WTC11 (cell line): ENCODE results near the gene ERC1. TPM values are rescaled to one million over a fixed set of nuclear protein-coding genes. Genes with fewer than 3 reads are reported as not detected.

ENCODE experiments used
- ATAC-seq: fragments of 200-7000 bp; cut with Tn5 transposase; 2 replicates; pipeline ENCODE4 v1.10.0; 2021; ENCODE audit warnings: mild to moderate bottlenecking, moderate library complexity
- CTCF ChIA-PET: fragments of 300-600 bp; sonication (Branson Sonifier 250); formaldehyde crosslinking; loops from one replicate; lab custom pipeline; 2021; ENCODE audit warnings: antibody characterized with exemption; lab: Charles Lee
- POLR2A ChIA-PET: fragments of 350-600 bp; sonication (Branson Sonifier 250); formaldehyde crosslinking; loops from one replicate; lab custom pipeline; 2021; ENCODE audit warnings: antibody characterized with exemption; lab: Charles Lee
- DNase-seq: peaks from one replicate; pipeline ENCODE4 v3.0.0; 2021; ENCODE audit warnings: low spot score
- H3K27ac Mint-ChIP-seq: 2 replicates; pipeline ENCODE4 v1.8.0; 2021; ENCODE audit warnings: mixed read lengths
- H3K27me3 Mint-ChIP-seq: 2 replicates; pipeline ENCODE4 v1.8.0; 2021; ENCODE audit warnings: low read depth, mild to moderate bottlenecking, moderate library complexity, mixed read lengths
- H3K36me3 Mint-ChIP-seq: 2 replicates; pipeline ENCODE4 v1.8.0; 2021; ENCODE audit warnings: mixed read lengths
- H3K4me1 Mint-ChIP-seq: 2 replicates; pipeline ENCODE4 v1.8.0; 2022; ENCODE audit warnings: mixed read lengths
- H3K4me3 Mint-ChIP-seq: 2 replicates; pipeline ENCODE4 v1.8.0; 2021; ENCODE audit warnings: mild to moderate bottlenecking, moderate library complexity, mixed read lengths
- H3K9me3 Mint-ChIP-seq: 2 replicates; pipeline ENCODE4 v1.8.0; 2021; ENCODE audit warnings: mixed read lengths
- CDX4 ChIP-seq: fragments of 250-450 bp; sonication (Bioruptor Pico); IDR thresholded peaks from 2 replicates; pipeline ENCODE4 v1.9.0; 2021; ENCODE audit warnings: moderate library complexity, mild to moderate bottlenecking, inconsistent platforms, borderline replicate concordance
- ESRRA ChIP-seq: sonication (generic); formaldehyde crosslinking; IDR thresholded peaks from 2 replicates; pipeline ENCODE4 v1.8.1; 2022; ENCODE audit warnings: mild to moderate bottlenecking, missing genetic modification reagents, borderline replicate concordance
- FOXJ3 ChIP-seq: sonication (generic); formaldehyde crosslinking; IDR thresholded peaks from 2 replicates; pipeline ENCODE4 v1.9.0; 2021; ENCODE audit warnings: missing genetic modification reagents, mild to moderate bottlenecking, borderline replicate concordance
- FOXK1 ChIP-seq: sonication (generic); formaldehyde crosslinking; IDR thresholded peaks from 2 replicates; pipeline ENCODE4 v1.8.0; 2022; ENCODE audit warnings: mild to moderate bottlenecking, moderate library complexity, missing genetic modification reagents
- FOXP1 ChIP-seq: sonication (generic); formaldehyde crosslinking; IDR thresholded peaks from 2 replicates; pipeline ENCODE4 v1.8.0; 2022; ENCODE audit warnings: missing genetic modification reagents, mild to moderate bottlenecking, moderate library complexity, borderline replicate concordance
- HMGA2 ChIP-seq: fragments of 250-450 bp; sonication (Bioruptor Pico); IDR thresholded peaks from 2 replicates; pipeline ENCODE4 v1.4.0; 2021; ENCODE audit warnings: mild to moderate bottlenecking, moderate library complexity
- IRF2 ChIP-seq: sonication (generic); formaldehyde crosslinking; IDR thresholded peaks from 2 replicates; pipeline ENCODE4 v1.8.0; 2022; ENCODE audit warnings: low read depth, missing genetic modification reagents, borderline replicate concordance
- JAZF1 ChIP-seq: fragments of 250-450 bp; sonication (Bioruptor Pico); IDR thresholded peaks from 2 replicates; pipeline ENCODE4 v1.9.0; 2021; ENCODE audit warnings: moderate library complexity, mild to moderate bottlenecking, inconsistent platforms
- JUN ChIP-seq: sonication (generic); formaldehyde crosslinking; IDR thresholded peaks from 2 replicates; pipeline ENCODE4 v1.8.0; 2023; ENCODE audit warnings: mild to moderate bottlenecking, missing genetic modification reagents
- KAT7 ChIP-seq: sonication (generic); formaldehyde crosslinking; IDR thresholded peaks from 2 replicates; pipeline ENCODE4 v1.8.1; 2023; ENCODE audit warnings: missing genetic modification reagents, mild to moderate bottlenecking, borderline replicate concordance
- MXD4 ChIP-seq: fragments of 250-450 bp; sonication (Bioruptor Pico); IDR thresholded peaks from 2 replicates; pipeline ENCODE4 v1.8.0; 2021; ENCODE audit warnings: mild to moderate bottlenecking, moderate library complexity, borderline replicate concordance
- NFATC4 ChIP-seq: fragments of 250-450 bp; sonication (Bioruptor Pico); IDR thresholded peaks from 2 replicates; pipeline ENCODE4 v1.9.0; 2021; ENCODE audit warnings: mild to moderate bottlenecking
- NFE2L1 ChIP-seq: sonication (generic); formaldehyde crosslinking; IDR thresholded peaks from 2 replicates; pipeline ENCODE4 v1.8.1; 2023; ENCODE audit warnings: missing genetic modification reagents
- NR2C2 ChIP-seq: sonication (generic); formaldehyde crosslinking; IDR thresholded peaks from 2 replicates; pipeline ENCODE4 v1.8.0; 2022; ENCODE audit warnings: mild to moderate bottlenecking, missing genetic modification reagents
- OVOL2 ChIP-seq: fragments of 250-450 bp; sonication (Bioruptor Pico); IDR thresholded peaks from 2 replicates; pipeline ENCODE4 v1.9.0; 2021; ENCODE audit warnings: mild to moderate bottlenecking, borderline replicate concordance
- PREB ChIP-seq: sonication (generic); formaldehyde crosslinking; IDR thresholded peaks from 2 replicates; pipeline ENCODE4 v1.8.1; 2022; ENCODE audit warnings: mild to moderate bottlenecking, missing genetic modification reagents, moderate library complexity, borderline replicate concordance
- PRRX2 ChIP-seq: fragments of 250-450 bp; sonication (Bioruptor Pico); IDR thresholded peaks from 2 replicates; pipeline ENCODE4 v1.8.0; 2021; ENCODE audit warnings: mild to moderate bottlenecking
- RORB ChIP-seq: fragments of 250-450 bp; sonication (Bioruptor Pico); IDR thresholded peaks from 2 replicates; pipeline ENCODE4 v1.9.0; 2021; ENCODE audit warnings: mild to moderate bottlenecking
- SOX15 ChIP-seq: fragments of 250-450 bp; sonication (Bioruptor Pico); IDR thresholded peaks from 2 replicates; pipeline ENCODE4 v1.9.0; 2021; ENCODE audit warnings: mild to moderate bottlenecking
- TCF7 ChIP-seq: sonication (generic); formaldehyde crosslinking; IDR thresholded peaks from 2 replicates; pipeline ENCODE4 v1.8.0; 2022; ENCODE audit warnings: mild to moderate bottlenecking, low read depth, missing genetic modification reagents, moderate library complexity
- ZBTB21 ChIP-seq: sonication (generic); formaldehyde crosslinking; IDR thresholded peaks from 2 replicates; pipeline ENCODE4 v1.8.1; 2023; ENCODE audit warnings: mild to moderate bottlenecking, missing genetic modification reagents, borderline replicate concordance
- ZBTB43 ChIP-seq: sonication (generic); formaldehyde crosslinking; IDR thresholded peaks from 2 replicates; pipeline ENCODE4 v1.8.1; 2023; ENCODE audit warnings: mild to moderate bottlenecking, missing genetic modification reagents
- ZNF423 ChIP-seq: fragments of 250-450 bp; sonication (Bioruptor Pico); IDR thresholded peaks from 2 replicates; pipeline ENCODE4 v2.1.2; 2022; ENCODE audit warnings: mild to moderate bottlenecking, moderate library complexity
- total RNA-seq: library from RNA; stranded (reverse); gene quantifications from 3 replicates; pipeline ENCODE4 v1.2.3, GENCODE V29; 2021
- TF ChIP-seq, protein P1 (sequence below): sonication (generic); formaldehyde crosslinking; IDR thresholded peaks from 2 replicates; pipeline ENCODE4 v1.8.0; 2022; ENCODE audit warnings: mild to moderate bottlenecking, missing genetic modification reagents
- TF ChIP-seq, protein P2 (sequence below): sonication (generic); formaldehyde crosslinking; IDR thresholded peaks from 2 replicates; pipeline ENCODE4 v1.8.1; 2022; ENCODE audit warnings: missing genetic modification reagents, borderline replicate concordance

The ERC1 gene
- total RNA-seq, 1 experiment from 2014 or later: 47.5 TPM

DNA sequence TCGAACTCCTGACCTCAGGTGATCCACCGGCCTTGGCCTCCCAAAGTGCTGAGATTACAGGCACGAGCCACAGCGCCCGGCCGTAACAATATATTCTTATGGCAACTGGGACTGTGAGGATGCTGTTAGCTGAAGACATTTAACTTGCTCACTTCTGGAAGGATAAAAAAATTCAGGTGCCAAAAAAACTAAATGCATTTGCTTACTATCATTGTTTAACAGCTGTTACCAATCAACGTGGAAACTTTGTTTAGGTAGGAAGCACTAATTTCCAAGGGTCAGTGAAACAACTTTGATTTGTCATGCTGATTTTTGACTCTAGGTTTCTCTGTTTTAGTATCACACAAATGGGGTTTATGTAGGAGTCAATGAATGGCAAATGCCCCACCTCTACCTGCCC lies 297.3 kb downstream of the ERC1 start:
- ChIA-PET POLR2A (no interaction called here), CTCF (no interaction called here)
- H3K27me3 Mint-ChIP-seq: no peaks in the 10 kb centered on the region
- no peak overlapping the region for H3K4me3 Mint-ChIP-seq
- DNase-seq: no peak
- H3K9me3 Mint-ChIP-seq: no peaks in the 10 kb centered on the region
- TF ChIP-seq ESRRA (CRISPR knock-in tag) (no peak), JAZF1 (CRISPR knock-in tag) (no peak), IRF2 (no peak), RORB (CRISPR knock-in tag) (no peak)
- ATAC-seq: no peak
- peaks cover 2% of the 10 kb centered on the region for H3K4me1 Mint-ChIP-seq
- H3K36me3 Mint-ChIP-seq: peaks cover 7% of the 10 kb centered on the region
- H3K27ac Mint-ChIP-seq: no peak overlapping the region

- Mint-ChIP-seq H3K36me3 (peaks cover 7% of the 10 kb centered on the region), H3K27ac (no peak overlapping the region)
- TF ChIP-seq, protein P1, sequence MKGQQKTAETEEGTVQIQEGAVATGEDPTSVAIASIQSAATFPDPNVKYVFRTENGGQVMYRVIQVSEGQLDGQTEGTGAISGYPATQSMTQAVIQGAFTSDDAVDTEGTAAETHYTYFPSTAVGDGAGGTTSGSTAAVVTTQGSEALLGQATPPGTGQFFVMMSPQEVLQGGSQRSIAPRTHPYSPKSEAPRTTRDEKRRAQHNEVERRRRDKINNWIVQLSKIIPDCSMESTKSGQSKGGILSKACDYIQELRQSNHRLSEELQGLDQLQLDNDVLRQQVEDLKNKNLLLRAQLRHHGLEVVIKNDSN: no peak
- TF ChIP-seq FOXK1 (CRISPR knock-in tag) (no peak), NFE2L1 (no peak), MXD4 (CRISPR knock-in tag) (no peak), HMGA2 (CRISPR knock-in tag) (no peak), FOXJ3 (CRISPR knock-in tag) (no peak), ZBTB43 (CRISPR knock-in tag) (no peak), NFATC4 (CRISPR knock-in tag) (no peak), OVOL2 (no peak), CDX4 (no peak), SOX15 (no peak), ZBTB21 (CRISPR knock-in tag) (no peak)
- TF ChIP-seq, protein P2, sequence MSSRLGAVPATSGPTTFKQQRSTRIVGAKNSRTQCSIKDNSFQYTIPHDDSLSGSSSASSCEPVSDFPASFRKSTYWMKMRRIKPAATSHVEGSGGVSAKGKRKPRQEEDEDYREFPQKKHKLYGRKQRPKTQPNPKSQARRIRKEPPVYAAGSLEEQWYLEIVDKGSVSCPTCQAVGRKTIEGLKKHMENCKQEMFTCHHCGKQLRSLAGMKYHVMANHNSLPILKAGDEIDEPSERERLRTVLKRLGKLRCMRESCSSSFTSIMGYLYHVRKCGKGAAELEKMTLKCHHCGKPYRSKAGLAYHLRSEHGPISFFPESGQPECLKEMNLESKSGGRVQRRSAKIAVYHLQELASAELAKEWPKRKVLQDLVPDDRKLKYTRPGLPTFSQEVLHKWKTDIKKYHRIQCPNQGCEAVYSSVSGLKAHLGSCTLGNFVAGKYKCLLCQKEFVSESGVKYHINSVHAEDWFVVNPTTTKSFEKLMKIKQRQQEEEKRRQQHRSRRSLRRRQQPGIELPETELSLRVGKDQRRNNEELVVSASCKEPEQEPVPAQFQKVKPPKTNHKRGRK (CRISPR knock-in tag): no peak
- TF ChIP-seq, all 79 proteins: peak for 0
- Mint-ChIP-seq H3K9me3 (no peaks in the 10 kb centered on the region), H3K27me3 (no peaks in the 10 kb centered on the region), H3K4me3 (no peak overlapping the region), H3K4me1 (no peaks in the 10 kb centered on the region)
- CTCF ChIA-PET: no interaction called here
- ATAC-seq (no peak), DNase-seq (no peak)
- POLR2A ChIA-PET: no interaction called here
These were observed 298.5 kb downstream of the ERC1 start for GRCh38 chr12:1289371-1290155.

GRCh38 chr12:1290716-1291115 lies 299.7 kb downstream of the ERC1 start:
- Mint-ChIP-seq H3K27me3 (no peaks in the 10 kb centered on the region), H3K4me1 (no peaks in the 10 kb centered on the region), H3K36me3 (peaks cover 8% of the 10 kb centered on the region), H3K27ac (no peak overlapping the region), H3K4me3 (no peak overlapping the region), H3K9me3 (no peaks in the 10 kb centered on the region)
- POLR2A ChIA-PET: no interaction called here
- no peak for DNase-seq
- CTCF ChIA-PET: interaction anchor here (1.4 kb wide), 1 partner anchor 173 kb away, joined by 6 read pairs; no protein-coding TSS in a partner anchor
- ATAC-seq: no peak
- TF ChIP-seq NR2C2 (CRISPR knock-in tag) (no peak), PREB (no peak), FOXP1 (no peak), PRRX2 (no peak), TCF7 (no peak), JUN (CRISPR knock-in tag) (no peak), ZNF423 (CRISPR knock-in tag) (no peak), IRF2 (no peak), KAT7 (no peak)
- TF ChIP-seq, protein P1: no peak
